ENCODE results near the gene EEIG1. TPM values are rescaled to one million over a fixed set of nuclear protein-coding genes. Genes with fewer than 3 reads are reported as not detected.

Gene EEIG1
- total RNA-seq, 2 donors from 2014 or later, result 8.3 to 11.6 TPM

- Histone ChIP-seq H3K4me3 (no peak overlapping the region), H3K9me3 (no peaks in the 10 kb centered on the region), H3K4me1 (peaks cover 0 to 3% of the 10 kb centered on the region in 2 donors), H3K27me3 (no peaks in the 10 kb centered on the region), H3K27ac (no peak overlapping the region), H3K36me3 (no peaks in the 10 kb centered on the region)
- no peak for DNase-seq (ENCODE audit: low spot score)
- TF ChIP-seq CTCF (IDR thresholded peaks at IDR 0.05), result no peak
These were observed 8.3 kb upstream of the EEIG1 start for GRCh38 chr9:127989094-127989493.

- no peak for TF ChIP-seq CTCF (IDR thresholded peaks at IDR 0.05)
- peaks cover 0 to 3% of the 10 kb centered on the region in 2 donors for H3K4me1 ChIP-seq
- H3K9me3 ChIP-seq, result no peaks in the 10 kb centered on the region
- no peaks in the 10 kb centered on the region for H3K36me3 ChIP-seq
- DNase-seq (ENCODE audit: low spot score), result no peak
- no peaks in the 10 kb centered on the region for H3K27me3 ChIP-seq
- H3K27ac ChIP-seq, result peak overlapping the region; percentile 48 to 56
- H3K4me3 ChIP-seq, result no peak overlapping the region
These were observed 6.4 kb upstream of the EEIG1 start for GRCh38 chr9:127987103-127987614.

- Histone ChIP-seq H3K36me3 (no peaks in the 10 kb centered on the region), H3K4me1 (peaks cover 0 to 15% of the 10 kb centered on the region in 2 donors), H3K27me3 (no peaks in the 10 kb centered on the region), H3K9me3 (no peaks in the 10 kb centered on the region), H3K27ac (no peak overlapping the region), H3K4me3 (no peak overlapping the region)
- DNase-seq (ENCODE audit: low spot score), result no peak
- no peak for TF ChIP-seq CTCF (IDR thresholded peaks at IDR 0.05)
These were observed 4.2 kb upstream of the EEIG1 start for GRCh38 chr9:127985011-127985410.

GRCh38 chr9:127983847-127984289 lies 3.1 kb upstream of the EEIG1 start:
- Histone ChIP-seq H3K36me3 (no peaks in the 10 kb centered on the region), H3K27me3 (no peaks in the 10 kb centered on the region), H3K4me3 (no peak overlapping the region), H3K27ac (peak overlapping the region; percentile 5 to 16), H3K9me3 (no peaks in the 10 kb centered on the region), H3K4me1 (peaks cover 0 to 26% of the 10 kb centered on the region in 2 donors)
- no peak for DNase-seq (ENCODE audit: low spot score)
- no peak for TF ChIP-seq CTCF (IDR thresholded peaks at IDR 0.05)

GRCh38 chr9:127982912-127983311 lies 2.1 kb upstream of the EEIG1 start:
- TF ChIP-seq CTCF (IDR thresholded peaks at IDR 0.05), result no peak
- Histone ChIP-seq H3K4me1 (peaks cover 0 to 36% of the 10 kb centered on the region in 2 donors), H3K9me3 (no peaks in the 10 kb centered on the region), H3K36me3 (no peaks in the 10 kb centered on the region), H3K4me3 (no peak overlapping the region), H3K27ac (peak overlapping the region in 1 of 2 donors; percentile 35), H3K27me3 (no peaks in the 10 kb centered on the region)
- no peak for DNase-seq (ENCODE audit: low spot score)

GRCh38 chr9:127981559-127982121 lies 851 bp upstream of the EEIG1 start:
- no peaks in the 10 kb centered on the region for H3K27me3 ChIP-seq
- H3K9me3 ChIP-seq, result no peaks in the 10 kb centered on the region
- H3K4me3 ChIP-seq, result peak overlapping the region; percentile 28 to 75
- TF ChIP-seq CTCF (IDR thresholded peaks at IDR 0.05), result no peak
- H3K27ac ChIP-seq, result peak overlapping the region; percentile 92 to 93
- no peaks in the 10 kb centered on the region for H3K36me3 ChIP-seq
- DNase-seq (ENCODE audit: low spot score), result no peak
- peaks cover 0 to 45% of the 10 kb centered on the region in 2 donors for H3K4me1 ChIP-seq

Data from right atrium auricular region (tissue), 2 donors.